ENCODE data around the gene NCF2. TPM values are rescaled to one million over a fixed set of nuclear protein-coding genes. Genes with fewer than 3 reads are reported as not detected.

NCF2 gene
- total RNA-seq, 1 donor from 2014 or later: not detected

GRCh38 chr1:183562701-183563100, 27.6 kb downstream of the NCF2 start:
- DNase-seq (ENCODE audit: extremely low spot score, unreplicated experiment): no peak
- no peak overlapping the region for H3K4me3 Mint-ChIP-seq (ENCODE audit: unreplicated experiment)
- H3K27ac Mint-ChIP-seq (ENCODE audit: unreplicated experiment): no peak overlapping the region
- peaks cover 1% of the 10 kb centered on the region for H3K36me3 Mint-ChIP-seq (ENCODE audit: unreplicated experiment)
- no peak for TF ChIP-seq CTCF (IDR thresholded peaks at IDR 0.05)
- no peaks in the 10 kb centered on the region for H3K9me3 Mint-ChIP-seq (ENCODE audit: unreplicated experiment)
- no peaks in the 10 kb centered on the region for H3K27me3 Mint-ChIP-seq (ENCODE audit: unreplicated experiment)
- no peaks in the 10 kb centered on the region for H3K4me1 Mint-ChIP-seq (ENCODE audit: unreplicated experiment)

DNA sequence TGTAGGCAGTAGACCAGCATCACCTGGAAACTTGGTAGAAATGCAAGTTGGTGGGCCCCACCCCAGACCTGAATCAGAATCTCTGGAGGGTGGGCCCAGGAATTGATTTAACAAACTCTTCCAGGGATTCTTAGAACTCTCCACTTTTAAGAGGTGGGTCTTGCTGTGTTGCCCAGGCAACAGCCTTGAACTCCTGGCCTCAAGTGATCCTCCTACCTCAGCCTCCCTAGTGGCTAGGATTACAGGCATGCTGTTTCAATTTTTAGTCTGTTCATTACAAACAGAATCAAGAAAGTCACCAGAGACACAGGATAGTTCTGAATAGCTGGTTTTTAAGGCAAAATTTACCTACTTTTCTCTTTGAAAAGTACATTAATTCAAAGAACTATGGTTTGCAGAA, 31.2 kb downstream of the NCF2 start:
- Mint-ChIP-seq H3K36me3 (ENCODE audit: unreplicated experiment) (peaks cover 4% of the 10 kb centered on the region), H3K4me1 (ENCODE audit: unreplicated experiment) (no peaks in the 10 kb centered on the region), H3K27ac (ENCODE audit: unreplicated experiment) (no peak overlapping the region), H3K9me3 (ENCODE audit: unreplicated experiment) (no peaks in the 10 kb centered on the region), H3K27me3 (ENCODE audit: unreplicated experiment) (no peaks in the 10 kb centered on the region), H3K4me3 (ENCODE audit: unreplicated experiment) (no peak overlapping the region)
- no peak for DNase-seq (ENCODE audit: extremely low spot score, unreplicated experiment)
- TF ChIP-seq CTCF (IDR thresholded peaks at IDR 0.05): no peak

- no peaks in the 10 kb centered on the region for H3K9me3 Mint-ChIP-seq (ENCODE audit: unreplicated experiment)
- H3K4me1 Mint-ChIP-seq (ENCODE audit: unreplicated experiment): no peaks in the 10 kb centered on the region
- DNase-seq (ENCODE audit: extremely low spot score, unreplicated experiment): no peak
- no peak for TF ChIP-seq CTCF (IDR thresholded peaks at IDR 0.05)
- no peaks in the 10 kb centered on the region for H3K27me3 Mint-ChIP-seq (ENCODE audit: unreplicated experiment)
- H3K36me3 Mint-ChIP-seq (ENCODE audit: unreplicated experiment): peaks cover 38% of the 10 kb centered on the region
- H3K4me3 Mint-ChIP-seq (ENCODE audit: unreplicated experiment): no peak overlapping the region
- no peak overlapping the region for H3K27ac Mint-ChIP-seq (ENCODE audit: unreplicated experiment)
Measured at GRCh38 chr1:183554577-183554976, 35.7 kb downstream of the NCF2 start.

DNA sequence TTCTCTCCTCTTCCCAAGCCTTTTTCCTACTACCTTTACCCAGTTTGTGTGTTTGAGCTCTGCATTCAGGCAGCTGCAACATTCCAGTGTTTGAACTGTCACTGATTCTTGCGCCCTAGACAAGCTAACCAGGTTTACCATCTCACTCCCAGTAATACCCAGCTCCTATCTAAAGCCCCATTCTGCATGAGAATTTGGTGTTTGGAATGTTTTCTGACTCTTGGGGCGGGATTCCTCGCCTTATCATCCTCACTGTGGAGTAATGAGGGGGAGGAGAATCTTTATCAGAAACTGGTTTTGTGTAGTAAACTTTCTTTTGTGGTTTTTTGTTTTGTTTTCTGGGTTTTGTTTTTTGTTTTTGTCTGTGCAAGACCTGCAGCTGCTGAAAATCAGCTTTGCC, 36.5 kb downstream of the NCF2 start:
- Mint-ChIP-seq H3K27ac (ENCODE audit: unreplicated experiment) (no peak overlapping the region), H3K27me3 (ENCODE audit: unreplicated experiment) (no peaks in the 10 kb centered on the region), H3K9me3 (ENCODE audit: unreplicated experiment) (no peaks in the 10 kb centered on the region), H3K36me3 (ENCODE audit: unreplicated experiment) (peaks cover 39% of the 10 kb centered on the region), H3K4me3 (ENCODE audit: unreplicated experiment) (no peak overlapping the region), H3K4me1 (ENCODE audit: unreplicated experiment) (no peaks in the 10 kb centered on the region)
- TF ChIP-seq CTCF (IDR thresholded peaks at IDR 0.05): no peak
- DNase-seq (ENCODE audit: extremely low spot score, unreplicated experiment): no peak

GRCh38 chr1:183553331-183553730, 36.9 kb downstream of the NCF2 start:
- H3K4me3 Mint-ChIP-seq (ENCODE audit: unreplicated experiment): no peak overlapping the region
- H3K36me3 Mint-ChIP-seq (ENCODE audit: unreplicated experiment): peaks cover 38% of the 10 kb centered on the region
- no peaks in the 10 kb centered on the region for H3K9me3 Mint-ChIP-seq (ENCODE audit: unreplicated experiment)
- H3K27ac Mint-ChIP-seq (ENCODE audit: unreplicated experiment): no peak overlapping the region
- H3K27me3 Mint-ChIP-seq (ENCODE audit: unreplicated experiment): no peaks in the 10 kb centered on the region
- H3K4me1 Mint-ChIP-seq (ENCODE audit: unreplicated experiment): no peaks in the 10 kb centered on the region
- no peak for DNase-seq (ENCODE audit: extremely low spot score, unreplicated experiment)
- TF ChIP-seq CTCF (IDR thresholded peaks at IDR 0.05): no peak

Measured in osteocyte (in vitro differentiated cells).